ENCODE data around the gene SUGCT.
A peak's percentile ranks its signal among the peaks of the same experiment; 100 is the strongest.

SUGCT gene

DNA sequence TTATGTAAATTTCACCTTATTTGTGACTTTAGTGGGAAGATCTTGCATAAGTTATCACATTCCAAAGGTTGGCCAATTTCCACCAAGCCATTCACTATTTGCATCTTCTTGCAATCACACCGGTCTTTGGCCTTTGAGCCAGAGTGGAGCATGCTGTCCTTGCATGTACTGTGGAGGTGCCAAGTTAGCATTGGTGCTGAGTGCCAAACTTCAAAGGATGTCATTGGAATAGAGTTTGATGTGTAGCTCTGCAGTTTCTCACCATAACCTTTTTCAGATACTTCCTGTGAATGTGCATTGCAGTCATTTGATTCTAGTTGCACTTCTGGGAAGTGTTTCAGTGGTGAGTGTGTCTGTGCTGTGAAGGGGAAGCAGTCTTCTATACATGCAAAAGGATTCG, 620.6 kb downstream of the SUGCT start:
- no peak for DNase-seq

DNA sequence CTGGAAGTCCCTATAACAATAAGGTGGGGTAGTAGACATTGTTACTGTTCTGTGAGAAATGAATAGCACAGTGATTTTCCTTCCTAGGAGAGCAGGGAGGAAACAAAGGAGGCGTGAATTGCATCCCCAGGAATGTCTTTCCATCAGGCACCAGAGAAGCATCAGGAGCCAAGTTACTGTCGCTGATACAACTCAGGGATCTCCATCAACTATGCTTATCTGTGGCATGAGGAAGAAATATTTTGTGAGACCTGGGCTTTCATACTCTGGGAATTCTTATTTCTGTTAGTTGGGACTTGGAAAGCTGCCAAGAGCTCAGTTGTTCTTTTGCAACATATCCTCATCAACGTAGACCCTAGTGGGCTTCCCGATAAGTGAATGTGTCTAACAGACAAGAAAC, 622.3 kb downstream of the SUGCT start:
- DNase-seq: no peak

DNA sequence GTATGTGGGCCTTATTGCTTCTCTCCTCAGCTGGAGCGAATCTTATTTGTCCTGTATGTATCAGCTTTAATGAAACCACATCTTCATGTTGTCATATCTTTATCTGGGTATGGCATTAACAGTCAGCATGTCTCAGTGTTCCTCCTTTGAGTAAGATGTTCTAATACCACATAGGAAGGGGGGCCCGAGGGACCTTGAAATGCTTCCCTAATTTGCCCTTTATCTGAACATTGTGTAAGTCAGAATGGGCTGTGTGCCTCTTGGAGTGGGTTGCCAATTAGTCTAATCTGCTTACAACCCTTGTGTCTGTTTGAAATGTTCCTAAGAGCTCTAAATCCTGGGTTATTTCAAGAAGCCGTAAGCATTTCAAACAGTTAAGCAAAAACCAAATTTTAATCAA, 623.8 kb downstream of the SUGCT start:
- DNase-seq: no peak

DNA sequence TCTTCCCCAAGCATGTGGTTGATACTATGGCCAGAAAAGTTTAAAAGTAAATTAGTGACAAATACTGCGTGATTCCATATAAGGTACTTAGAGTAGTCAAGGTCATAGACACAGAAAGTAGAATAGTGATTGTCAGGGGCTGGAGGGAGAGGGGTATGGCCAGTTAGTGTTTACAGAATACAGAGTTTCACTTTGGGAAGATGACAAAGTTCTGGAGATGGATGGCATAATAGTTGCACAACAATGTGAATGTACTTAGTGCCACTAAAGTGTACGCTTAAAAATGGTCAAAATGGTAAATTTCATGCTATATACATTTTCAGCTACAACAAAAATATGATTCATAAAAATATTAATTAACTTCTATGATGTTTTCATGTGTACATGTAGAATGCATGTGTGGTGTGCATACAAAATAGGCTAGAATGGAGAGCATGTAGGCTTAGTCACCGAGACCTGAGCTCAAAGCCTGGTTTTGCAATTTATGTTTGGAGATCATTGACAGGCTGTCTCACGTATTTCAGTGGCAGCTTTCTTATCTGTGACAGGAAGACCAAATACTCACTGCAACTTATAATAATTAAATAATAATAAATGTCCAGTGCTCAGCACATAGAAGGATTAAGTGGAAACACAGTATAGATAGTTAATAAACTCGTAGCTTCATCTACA, 625.6 kb downstream of the SUGCT start:
- no peak for DNase-seq

DNA sequence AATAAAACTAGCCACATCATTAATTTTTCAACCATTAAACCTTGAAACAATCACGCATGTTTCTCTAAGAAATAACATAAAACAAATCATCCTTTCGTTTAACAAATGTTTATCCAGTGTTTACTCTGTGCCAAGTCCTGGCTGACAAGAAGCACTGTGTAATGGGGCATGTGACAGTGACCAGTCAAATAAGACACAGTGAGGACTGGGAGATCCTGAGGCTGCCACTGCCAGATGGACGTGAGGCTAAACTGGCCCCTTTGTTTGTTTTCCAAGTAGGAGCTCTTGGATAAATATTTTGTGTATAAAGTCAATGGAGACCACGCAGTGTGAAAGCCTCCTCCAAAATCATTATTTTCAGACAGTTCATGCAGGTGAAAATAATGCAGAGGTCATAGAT, 626.2 kb downstream of the SUGCT start:
- no peak for DNase-seq

DNA sequence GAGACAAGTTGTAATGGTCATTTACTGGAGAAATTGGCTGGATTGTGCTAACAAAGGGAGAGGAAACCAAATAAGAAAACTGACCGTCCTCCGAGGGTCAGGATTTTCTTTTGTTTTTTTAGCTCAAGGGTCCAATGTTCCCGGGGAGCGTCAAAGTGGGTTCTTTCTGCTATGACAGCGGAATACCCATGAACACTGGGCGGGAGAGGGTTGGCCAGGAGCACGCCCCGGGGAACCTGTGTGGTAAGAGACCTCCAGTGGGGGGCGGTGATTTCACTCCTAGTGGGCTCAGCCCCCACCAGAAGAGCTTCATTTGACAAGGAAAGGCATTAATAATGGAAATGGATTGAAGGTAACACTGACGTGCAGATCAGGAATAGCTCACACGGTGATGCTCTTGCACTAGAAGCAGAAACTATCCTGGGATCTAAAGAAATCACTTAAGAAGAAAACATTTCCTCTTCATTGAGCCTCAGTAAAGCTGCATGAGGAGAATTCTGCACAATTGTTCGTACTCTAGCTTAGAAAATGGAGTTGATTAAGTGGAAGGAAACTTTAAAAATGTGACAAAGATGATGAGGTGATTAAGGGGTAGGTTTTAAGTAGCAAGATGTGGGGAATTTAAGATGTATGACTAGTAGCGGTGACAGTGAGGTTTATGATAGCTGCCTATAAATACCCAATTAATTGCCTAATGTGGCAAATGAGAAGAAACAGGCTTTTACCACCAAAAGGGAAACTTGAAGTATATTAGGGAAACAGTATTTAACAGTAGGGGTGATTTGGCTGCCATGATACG, 627.2 kb downstream of the SUGCT start:
- peak; percentile 59 for DNase-seq

DNA sequence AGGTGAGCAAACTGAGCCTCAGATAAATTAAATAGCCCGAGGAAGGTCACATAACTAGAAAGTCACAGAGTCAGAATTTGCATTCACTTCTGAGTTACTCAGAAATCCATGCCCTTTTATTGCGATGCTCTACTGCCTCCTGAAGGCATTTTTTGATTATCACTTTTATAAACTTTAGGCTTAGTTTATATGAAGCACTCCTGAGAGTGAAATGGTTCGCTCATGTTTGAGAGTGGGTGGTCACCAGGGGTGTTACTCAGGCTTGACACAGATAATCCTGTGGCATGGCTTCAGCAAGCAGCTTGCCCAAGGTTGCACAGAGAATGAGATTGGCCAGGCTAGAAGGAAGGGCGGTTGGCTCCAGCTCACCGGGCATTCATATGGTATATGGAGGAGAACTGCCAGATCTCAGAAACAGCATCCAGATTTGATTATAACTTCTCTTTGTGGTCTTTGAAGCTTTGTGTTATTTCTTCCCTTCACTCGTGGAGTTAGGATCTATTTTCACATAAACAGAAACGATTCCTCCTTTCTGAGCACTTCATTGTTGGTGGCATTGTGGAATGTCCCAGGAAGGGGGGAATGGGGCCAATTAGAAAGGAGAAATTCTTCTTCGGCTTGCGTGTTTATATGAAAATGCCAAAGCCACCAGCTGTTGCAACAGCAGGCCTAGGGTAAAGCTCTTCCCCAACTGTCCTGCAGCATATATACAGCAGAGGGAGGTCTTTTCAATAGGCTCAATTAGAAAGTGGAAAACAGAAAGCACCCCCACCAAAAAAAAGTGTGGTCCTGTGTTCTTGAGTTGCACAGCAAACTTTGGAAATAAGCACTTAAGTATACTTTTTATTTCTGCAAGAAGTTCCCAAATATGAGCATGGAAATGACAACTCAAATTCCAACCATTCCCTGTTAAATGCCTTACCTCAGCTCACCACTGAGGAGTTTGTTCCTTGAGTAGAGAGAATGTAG, 628.8 kb downstream of the SUGCT start:
- peak; percentile 51 for DNase-seq

DNA sequence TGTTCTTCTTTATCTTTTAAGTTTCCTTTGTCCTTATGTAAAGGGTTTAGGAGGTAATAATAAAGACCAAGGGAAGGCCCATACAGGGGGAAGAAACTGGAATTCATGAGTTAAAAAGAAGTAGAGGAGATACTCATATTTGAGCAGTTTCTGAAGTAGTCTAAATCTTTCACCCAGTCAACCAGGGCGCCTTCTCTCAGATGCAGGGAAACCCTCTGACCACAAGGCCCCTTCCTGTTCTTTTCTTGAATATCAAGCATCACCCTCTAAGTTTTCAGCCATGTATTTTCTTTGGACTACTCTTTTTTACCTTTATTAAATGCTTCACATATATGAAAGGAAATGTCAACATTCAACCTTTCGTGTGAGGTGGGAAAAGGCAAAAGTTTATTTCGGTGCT, 630.8 kb downstream of the SUGCT start:
- DNase-seq: no peak

DNA sequence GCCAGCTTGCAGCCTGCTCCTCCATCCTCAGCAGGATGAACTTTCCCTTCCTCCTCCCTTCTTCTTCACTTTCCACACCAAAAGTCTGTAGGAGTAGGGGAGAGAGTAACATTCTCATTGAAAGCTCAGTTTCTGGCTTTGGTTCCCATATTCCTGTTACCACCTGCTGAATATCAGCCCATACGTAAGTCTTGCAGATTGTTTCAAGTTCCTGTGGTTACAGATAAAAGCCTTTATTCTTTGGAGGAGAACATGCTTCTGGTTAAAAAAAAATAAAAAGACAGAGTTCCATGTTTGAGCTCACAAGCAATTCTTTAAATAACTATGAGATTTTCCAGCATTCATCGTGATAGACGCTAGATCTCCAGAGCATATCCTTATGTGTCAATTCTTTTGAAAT, 637.3 kb downstream of the SUGCT start:
- no peak for DNase-seq

DNA sequence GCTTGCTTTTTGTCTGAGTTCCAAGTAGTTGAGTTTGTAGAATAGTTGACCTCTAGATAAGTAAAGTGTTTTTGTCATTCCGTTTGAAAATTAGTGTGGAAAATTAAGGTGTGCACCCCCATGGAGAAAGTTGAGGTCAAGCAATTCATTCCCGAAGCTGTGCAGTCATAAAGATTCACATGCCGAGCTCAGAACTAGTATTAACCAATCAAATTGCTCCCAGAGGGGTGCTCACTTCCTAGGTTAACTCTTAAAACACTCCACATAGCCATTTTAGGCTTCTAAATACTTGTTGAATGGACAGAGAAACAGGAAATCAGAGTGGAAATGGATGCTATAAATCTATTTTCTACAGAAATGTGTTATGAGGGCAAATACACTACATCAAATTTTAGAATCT, 638.9 kb downstream of the SUGCT start:
- DNase-seq: no peak

DNA sequence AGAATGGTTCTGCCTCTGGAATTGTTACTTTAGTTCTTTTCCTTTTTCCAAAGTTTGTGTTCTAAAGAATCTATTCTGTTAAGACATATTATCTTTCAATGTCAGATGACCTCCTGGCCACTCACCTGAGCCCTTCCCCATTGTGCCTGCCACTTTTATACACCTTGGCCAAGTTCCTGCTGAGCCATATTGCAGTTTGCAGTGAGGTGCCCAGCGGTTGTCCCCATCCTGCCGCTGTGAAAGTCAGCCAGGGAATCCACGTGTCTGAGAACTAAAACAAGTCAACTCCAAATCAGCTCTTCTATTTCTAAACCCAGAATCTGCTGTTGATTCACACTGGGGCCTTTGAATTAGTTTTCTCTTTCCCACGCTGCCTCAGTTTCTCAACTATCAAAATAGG, 641.1 kb downstream of the SUGCT start:
- DNase-seq: no peak

DNA sequence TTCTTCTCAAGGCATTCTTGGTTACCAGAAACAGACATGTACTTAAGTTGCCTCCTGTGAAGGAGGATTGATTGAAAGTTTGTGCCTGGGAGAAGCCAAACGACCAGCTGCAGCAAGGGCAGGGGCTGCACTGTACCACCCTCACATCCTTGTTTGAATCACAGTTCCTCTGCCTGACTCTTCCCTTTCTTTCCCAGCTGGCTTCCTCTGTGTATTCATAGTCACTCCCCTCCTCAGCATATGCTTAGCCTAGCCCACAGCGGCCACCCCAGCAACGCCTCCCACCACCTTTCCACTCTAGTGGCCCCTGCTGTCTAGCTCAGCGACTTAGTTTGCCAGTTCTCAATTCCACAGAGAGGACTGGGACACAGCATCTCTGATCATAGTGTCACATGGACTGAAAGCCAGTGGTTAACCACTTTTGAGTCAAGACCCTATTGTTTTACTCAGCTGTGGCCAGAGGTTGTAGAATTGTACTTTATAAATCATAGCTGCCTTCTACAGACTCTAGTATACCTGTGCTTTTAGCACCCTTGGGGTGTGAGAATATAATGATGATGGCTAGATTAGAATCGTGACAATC, 643.0 kb downstream of the SUGCT start:
- DNase-seq: no peak

DNA sequence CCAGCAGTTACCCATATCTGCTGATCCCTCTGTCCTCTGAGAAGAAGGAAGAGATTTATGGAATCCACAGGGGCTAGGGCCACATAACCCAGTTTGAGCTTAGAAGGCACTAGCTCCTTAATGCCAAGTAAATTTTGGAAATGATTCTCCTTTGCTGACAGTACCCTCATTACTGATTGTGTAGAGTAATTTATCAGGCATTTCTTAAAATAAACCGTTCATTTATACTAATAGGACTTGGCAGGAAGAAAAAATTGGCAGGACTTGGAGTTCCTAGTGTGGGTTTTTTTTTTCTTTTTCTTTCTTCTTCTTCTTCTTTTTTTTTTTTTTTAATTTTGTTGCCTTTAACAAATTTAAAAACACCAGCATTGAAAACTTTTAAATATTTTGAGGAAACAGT, 645.7 kb downstream of the SUGCT start:
- DNase-seq: no peak

DNA sequence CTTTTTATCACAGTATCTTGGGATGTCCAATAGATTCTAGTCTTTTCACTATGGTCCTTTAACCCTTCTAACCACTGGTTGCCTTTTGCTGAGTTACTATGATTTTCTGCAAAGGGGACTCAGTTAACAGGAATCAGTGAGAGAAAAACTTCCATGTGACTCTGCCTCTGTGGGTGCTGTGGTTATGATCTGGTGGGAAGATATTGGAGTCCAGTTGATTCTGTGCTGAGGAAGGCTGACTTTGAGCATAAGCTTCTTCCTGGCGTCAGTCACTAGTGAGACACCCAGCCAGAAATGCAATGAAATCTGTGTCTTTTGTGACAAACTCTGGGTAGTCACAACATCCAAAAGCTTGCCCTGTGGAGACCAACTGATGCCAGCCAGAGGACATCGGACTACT, 648.0 kb downstream of the SUGCT start:
- no peak for DNase-seq

DNA sequence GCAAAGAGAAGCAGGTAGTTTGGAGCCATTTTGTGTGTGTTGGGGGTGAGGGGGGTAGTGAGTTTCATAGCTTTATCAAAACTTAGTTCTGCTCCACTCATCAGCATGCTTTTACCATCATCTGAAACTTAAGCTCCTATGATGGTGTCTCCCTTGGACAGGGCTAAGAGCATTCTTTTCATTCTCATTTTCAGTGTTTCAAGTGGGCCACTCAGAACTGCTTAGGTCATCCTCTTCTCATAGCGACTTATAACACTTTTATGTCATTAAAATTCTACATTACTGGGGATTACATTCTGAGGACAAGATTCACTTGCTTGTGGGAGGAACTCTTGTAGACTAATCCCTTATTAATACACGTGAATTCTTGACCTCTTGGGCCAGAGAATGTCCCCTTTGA, 649.4 kb downstream of the SUGCT start:
- no peak for DNase-seq

DNA sequence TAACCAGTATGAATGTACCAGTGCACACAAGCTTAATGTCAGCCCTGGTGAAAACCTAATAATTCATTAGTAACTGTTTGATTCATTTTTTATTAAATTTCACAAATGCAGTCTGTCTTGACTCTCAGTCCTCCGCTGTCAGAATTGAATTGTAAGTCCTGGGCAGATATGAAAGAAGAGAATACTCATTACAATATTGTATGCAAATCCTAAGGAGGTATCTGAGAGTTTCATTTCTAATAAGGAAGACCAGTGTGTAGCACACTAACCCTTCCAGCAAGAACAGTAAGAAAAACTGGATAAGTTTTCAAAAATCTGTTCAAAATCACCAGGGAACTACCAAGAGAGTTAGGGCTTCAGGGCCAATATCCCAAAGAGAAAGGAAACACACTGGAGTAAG, 652.1 kb downstream of the SUGCT start:
- DNase-seq: no peak

DNA sequence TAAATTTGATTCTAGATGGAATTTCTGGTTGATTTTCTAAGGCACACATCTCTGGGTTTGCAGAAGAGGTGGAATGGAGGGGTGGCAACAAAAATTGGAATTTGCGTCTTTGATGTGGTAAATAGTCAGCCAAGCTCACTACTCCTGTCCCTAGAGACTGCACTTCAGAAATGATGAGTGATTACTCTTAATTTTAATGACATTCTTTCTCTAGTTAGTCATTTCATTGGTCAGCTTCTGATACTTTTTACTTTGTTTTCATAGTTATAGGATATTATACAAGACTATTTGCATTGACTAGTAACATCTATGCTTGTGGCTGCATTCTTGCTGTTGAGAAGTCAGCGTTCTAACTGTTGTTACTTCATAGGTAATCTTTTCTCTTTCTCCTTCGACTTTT, 658.3 kb downstream of the SUGCT start:
- DNase-seq: no peak

DNA sequence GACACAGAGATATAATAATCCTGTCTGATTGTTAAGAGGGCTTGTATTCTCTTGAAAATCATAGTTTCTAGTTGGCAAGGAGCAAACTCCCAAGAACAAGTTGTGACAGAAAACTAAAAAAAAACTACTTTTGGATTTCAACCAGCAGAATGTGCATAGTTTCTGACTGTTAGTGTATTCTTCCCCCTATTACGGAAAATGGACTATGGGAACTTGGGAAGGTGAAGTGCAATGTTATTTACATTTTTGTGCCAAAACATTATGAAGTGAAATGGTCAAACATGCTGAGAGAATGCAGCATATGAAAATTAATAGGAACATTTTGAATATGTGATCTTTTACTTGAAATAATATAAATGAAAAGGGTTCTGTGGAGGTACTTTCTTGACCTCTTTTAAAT, 660.8 kb downstream of the SUGCT start:
- no peak for DNase-seq

DNA sequence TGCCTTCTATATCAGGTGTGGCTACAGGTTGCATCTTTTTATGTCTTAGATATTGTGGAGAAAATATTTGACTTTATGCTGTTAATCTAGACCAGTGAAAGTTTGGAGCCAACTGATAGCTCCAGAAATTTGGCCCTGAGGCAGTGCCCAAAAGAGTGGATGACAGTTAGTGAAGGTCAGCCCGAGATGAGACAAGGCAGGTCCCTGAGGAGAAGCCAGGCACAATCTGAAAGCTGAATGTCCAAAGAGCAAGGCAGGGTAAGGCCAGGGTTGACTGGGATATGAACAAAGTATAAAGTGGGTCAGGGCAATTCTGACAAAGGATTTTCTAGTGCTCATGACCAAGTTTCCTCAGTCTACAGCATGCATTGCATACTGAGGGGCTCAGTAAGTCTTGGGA, 661.9 kb downstream of the SUGCT start:
- DNase-seq: no peak

DNA sequence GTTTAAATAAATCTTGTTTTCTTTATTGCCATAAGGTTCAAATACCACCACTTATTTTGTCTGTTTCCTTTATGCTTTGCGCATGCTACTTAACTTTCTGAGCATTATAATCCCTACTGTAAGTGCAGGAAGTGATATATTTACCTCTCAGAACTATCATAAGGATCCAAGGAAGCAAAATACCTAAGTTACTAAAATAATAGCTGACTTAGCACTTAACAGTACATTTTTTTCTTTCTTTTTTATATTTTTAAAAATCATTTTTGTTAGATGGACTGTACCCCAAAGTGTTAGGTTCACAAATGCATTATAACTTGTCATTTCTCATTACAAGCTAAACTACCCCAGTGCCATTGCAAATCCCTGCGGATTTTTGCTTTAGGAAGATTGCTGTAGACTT, 663.8 kb downstream of the SUGCT start:
- DNase-seq: no peak

DNA sequence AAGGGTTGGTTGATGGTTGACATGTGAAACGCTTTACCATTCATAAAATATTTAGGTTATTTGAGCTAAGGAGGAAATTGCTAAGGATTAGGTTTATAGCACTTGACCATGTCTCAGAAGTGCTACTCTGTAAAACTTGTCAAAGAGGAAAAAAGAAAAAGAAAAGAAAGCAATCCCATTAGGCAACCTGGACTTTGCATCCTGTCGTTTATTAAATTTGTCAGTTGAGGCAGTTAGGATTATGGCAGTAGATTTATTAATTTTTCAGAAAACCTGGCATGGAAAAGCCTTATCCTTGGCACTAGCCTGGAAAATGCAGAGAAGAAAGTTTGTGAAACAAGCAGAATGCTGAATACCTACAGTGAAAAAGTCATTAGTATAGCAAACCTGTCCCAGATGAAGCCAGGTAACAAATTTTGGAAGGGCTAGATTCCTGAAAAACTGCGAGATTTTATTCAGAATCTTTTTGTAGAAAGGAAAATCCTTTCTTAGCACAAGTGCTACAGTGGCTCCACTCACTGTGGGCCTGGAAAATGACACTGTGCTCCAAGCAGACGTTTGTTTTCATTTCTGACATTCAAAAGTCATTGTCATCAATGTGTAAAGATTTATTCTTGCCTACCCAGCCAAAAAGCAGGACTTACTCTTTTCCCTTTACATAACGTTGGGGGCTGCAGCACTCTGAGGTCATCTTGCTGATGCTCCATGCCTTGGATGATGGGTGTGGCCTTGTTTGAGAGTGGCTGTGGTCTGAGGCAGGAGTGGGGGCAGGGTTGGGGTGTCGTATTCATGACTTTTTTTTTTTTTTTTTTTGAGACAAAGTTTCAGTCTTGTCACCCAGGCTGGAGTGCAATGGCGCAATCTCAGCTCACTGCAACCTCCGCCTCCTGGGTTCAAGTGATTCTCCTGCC, 664.9 kb downstream of the SUGCT start:
- DNase-seq: no peak

DNA sequence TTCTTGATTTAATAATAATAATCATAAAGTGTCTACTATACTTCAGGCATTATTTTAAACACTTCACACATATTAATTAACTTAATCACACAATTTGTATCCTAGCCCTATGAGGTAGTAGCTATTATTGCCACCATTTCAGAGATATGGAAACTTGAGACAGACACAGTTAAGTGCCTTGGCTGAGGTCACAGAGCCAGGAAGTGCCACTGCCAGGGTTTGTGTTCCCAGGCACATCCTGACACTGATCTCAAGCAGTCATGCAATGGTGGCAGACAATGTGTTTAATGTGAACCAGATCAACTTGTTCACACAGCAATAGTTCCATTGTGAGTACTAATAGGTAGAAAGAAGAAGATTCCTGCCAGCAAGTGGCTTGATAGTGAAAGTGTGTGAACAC, 666.0 kb downstream of the SUGCT start:
- no peak for DNase-seq
